HCT116 (cell line): ENCODE results near the gene ORMDL3. TPM values are rescaled to one million over a fixed set of nuclear protein-coding genes. Genes with fewer than 3 reads are reported as not detected.
"Not testable (repeated sequence)": the region's sequence is repeated elsewhere in the genome, so short reads cannot be mapped to it uniquely, and the experiment has no call there.

Source experiments
- ATAC-seq: fragments of 200-7000 bp; cut with Tn5 transposase; 2 replicates; pipeline ENCODE4 v1.9.1; 2020; ENCODE audit warnings: mild to moderate bottlenecking, moderate library complexity
- BruUV-seq: library from RNA; stranded (reverse); fragments of 400-500 nt; replicated peaks from 2 replicates; lab custom pipeline; 2021; lab: Mats Ljungman, UMichigan
- CTCF ChIA-PET: fragments of 300-600 bp; sonication (Branson Sonifier 250); formaldehyde crosslinking; loops from one replicate; lab custom pipeline; 2021; ENCODE audit warnings: antibody characterized with exemption; lab: Charles Lee
- POLR2A ChIA-PET: fragments of 300-600, 350-600 bp; sonication (Branson Sonifier 250); formaldehyde crosslinking; loops from one replicate; lab custom pipeline; 2021; ENCODE audit warnings: antibody characterized with exemption; lab: Charles Lee
- RAD21 ChIA-PET, 2 experiments: fragments of 300-600 bp; sonication (Branson Sonifier 250); formaldehyde crosslinking; loops; one replicate each; lab custom pipeline; 2023; ENCODE audit warnings: low total read pairs in 2 of 2; ENCODE audit not compliant: uncharacterized antibody in 2 of 2, unreplicated experiment in 2 of 2, low non-redundant PET in 1 of 2; lab: Charles Lee
- DNase-seq: peaks from one replicate; pipeline ENCODE4 v3.0.0-alpha.2; 2010; ENCODE audit warnings: low read depth, low spot score
- H2AFZ ChIP-seq: fragments of 200-600 bp; shearing (Covaris generic), sonication (generic); 2 replicates; pipeline ENCODE4 v1.6.1; 2017; ENCODE audit warnings: low read depth, mixed run types, mixed read lengths, antibody characterized with exemption, low read length; ENCODE audit not compliant: poor library complexity, severe bottlenecking
- H3K27ac ChIP-seq: 2 replicates; pipeline ENCODE4 v1.5.1; 2012; ENCODE audit warnings: low read depth, low read length
- H3K27me3 ChIP-seq: fragments of 200-600 bp; sonication (generic); 2 replicates; pipeline ENCODE4 v1.6.1; 2016; ENCODE audit warnings: mixed run types, low read length, mixed read lengths; ENCODE audit not compliant: insufficient read depth
- H3K36me3 ChIP-seq, 2 experiments: fragments of 200-500 bp in 1 of 2; fragments of 200-600 bp in 1 of 2; sonication (Bioruptor generic) in 1 of 2; sonication (generic) in 1 of 2; 2 replicates each; pipeline versions ENCODE4 v1.5.1 to v1.6.1; 2014 to 2016; ENCODE audit warnings: low read length in 2 of 2, inconsistent platforms in 1 of 2, mixed read lengths in 1 of 2, mixed run types in 1 of 2; ENCODE audit not compliant: insufficient read depth in 2 of 2, control insufficient read depth in 1 of 2
- H3K4me1 ChIP-seq, 2 experiments: fragments of 200-600 bp in 1 of 2; sonication (generic) in 1 of 2; 2 replicates each; pipeline versions ENCODE4 v1.5.1 to v1.6.1; 2012 to 2017; ENCODE audit warnings: low read length in 2 of 2, inconsistent platforms in 1 of 2, mild to moderate bottlenecking in 1 of 2, mixed read lengths in 1 of 2, mixed run types in 1 of 2, moderate library complexity in 1 of 2; ENCODE audit not compliant: insufficient read depth in 2 of 2, control insufficient read depth in 1 of 2
- H3K4me2 ChIP-seq: fragments of 200-600 bp; sonication (generic); 2 replicates; pipeline ENCODE4 v1.6.1; 2017; ENCODE audit warnings: mixed run types, low read length, mixed read lengths
- H3K4me3 ChIP-seq, 2 experiments: fragments of 200-600 bp in 1 of 2; sonication (generic) in 1 of 2; replicated peaks in 1 of 2; 2 replicates each; pipeline ENCODE4 v1.5.1; 2011 to 2016; ENCODE audit warnings: low read length in 2 of 2, control low read depth in 1 of 2, low read depth in 1 of 2, mild to moderate bottlenecking in 1 of 2, mixed read lengths in 1 of 2, mixed run types in 1 of 2
- H3K79me2 ChIP-seq: fragments of 200-600 bp; sonication (generic); 2 replicates; pipeline ENCODE4 v1.6.1; 2017; ENCODE audit warnings: mild to moderate bottlenecking, mixed run types, low read length, moderate library complexity, mixed read lengths; ENCODE audit not compliant: insufficient read depth
- H3K9ac ChIP-seq: fragments of 200-600 bp; sonication (generic); 2 replicates; pipeline ENCODE4 v1.6.1; 2016; ENCODE audit warnings: low read length, mixed read lengths
- H3K9me2 ChIP-seq: fragments of 200-600 bp; sonication (generic), shearing (Covaris generic); 2 replicates; pipeline ENCODE4 v1.6.1; 2017; ENCODE audit warnings: mixed run types, mild to moderate bottlenecking, moderate library complexity; ENCODE audit not compliant: insufficient read depth
- H3K9me3 ChIP-seq, 2 experiments: fragments of 200-500 bp in 1 of 2; fragments of 200-600 bp in 1 of 2; sonication (Bioruptor generic) in 1 of 2; sonication (generic) in 1 of 2; 2 replicates each; pipeline ENCODE4 v1.6.1; 2014 to 2017; ENCODE audit warnings: low read length in 2 of 2, mixed read lengths in 2 of 2, inconsistent platforms in 1 of 2, low read depth in 1 of 2, mild to moderate bottlenecking in 1 of 2, mixed run types in 1 of 2, moderate library complexity in 1 of 2; ENCODE audit not compliant: control insufficient read depth in 1 of 2, insufficient read depth in 1 of 2
- H4K20me1 ChIP-seq: fragments of 200-600 bp; sonication (generic), shearing (Covaris generic); 2 replicates; pipeline ENCODE4 v1.6.1; 2017; ENCODE audit warnings: mixed run types, mild to moderate bottlenecking, moderate library complexity; ENCODE audit not compliant: insufficient read depth
- ATF3 ChIP-seq: IDR thresholded peaks from 2 replicates; pipeline ENCODE4 v1.6.1; 2012
- CBX3 ChIP-seq: IDR thresholded peaks from 2 replicates; pipeline ENCODE4 v1.6.1; 2012; ENCODE audit warnings: low read depth
- ELF1 ChIP-seq: IDR thresholded peaks from 2 replicates; pipeline ENCODE4 v1.6.1; 2012; ENCODE audit warnings: low read depth, borderline replicate concordance
- EZH2 ChIP-seq: fragments of 200-600 bp; sonication (generic); IDR thresholded peaks from 2 replicates; pipeline ENCODE4 v1.6.1; 2017; ENCODE audit warnings: antibody characterized with exemption, mixed run types
- FOSL1 ChIP-seq: IDR thresholded peaks from 2 replicates; pipeline ENCODE4 v1.6.1; 2012; ENCODE audit warnings: low read depth
- JUND ChIP-seq: IDR thresholded peaks from 2 replicates; pipeline ENCODE4 v1.6.1; 2012
- MAX ChIP-seq: IDR thresholded peaks from 2 replicates; pipeline ENCODE4 v1.6.1; 2012
- POLR2A ChIP-seq: IDR thresholded peaks from 2 replicates; pipeline ENCODE4 v1.7.0; 2011; ENCODE audit warnings: borderline replicate concordance; ENCODE audit not compliant: insufficient read depth, insufficient read length; ENCODE audit errors: extremely low read depth
- POLR2AphosphoS5 ChIP-seq: IDR thresholded peaks from 2 replicates; pipeline ENCODE4 v1.6.1; 2011; ENCODE audit warnings: mild to moderate bottlenecking, low read depth, low read length, moderate library complexity
- SP1 ChIP-seq: IDR thresholded peaks from 2 replicates; pipeline ENCODE4 v1.6.1; 2012; ENCODE audit warnings: low read depth
- TCF7L2 ChIP-seq: IDR thresholded peaks from 2 replicates; pipeline ENCODE4 v1.7.0; 2011; ENCODE audit warnings: borderline replicate concordance, inconsistent platforms; ENCODE audit not compliant: insufficient read depth, insufficient read length; ENCODE audit errors: extremely low read depth
- ZFX ChIP-seq: fragments of 450-650 bp; IDR thresholded peaks from 2 replicates; pipeline ENCODE4 v1.6.1; 2017
- intact Hi-C: fragments of 100-400 bp; cut with micrococcal nuclease; formaldehyde crosslinking; loops from 2 replicates; pipeline ENCODE4 v1.10.0; 2022
- total RNA-seq: library from RNA; stranded (reverse); gene quantifications from one replicate; pipeline ENCODE4 v1.2.1, GENCODE V29; 2021; ENCODE audit not compliant: unreplicated experiment

Gene ORMDL3
- total RNA-seq, 1 experiment from 2014 or later = 46.9 TPM

- Histone ChIP-seq H3K9me3 (no peaks in the 10 kb centered on the region), H3K27me3 (no peaks in the 10 kb centered on the region), H3K79me2 (no peaks in the 10 kb centered on the region), H3K9ac (no peak overlapping the region), H3K4me2 (no peak overlapping the region), H3K4me3 (no peak overlapping the region), H4K20me1 (no peaks in the 10 kb centered on the region), H3K4me1 (no peaks in the 10 kb centered on the region), H3K36me3 (no peaks in the 10 kb centered on the region), H3K9me2 (no peaks in the 10 kb centered on the region), H2AFZ (no peak overlapping the region), H3K27ac (no peak overlapping the region)
- CTCF ChIA-PET = no interaction called here
- intact Hi-C loops = no loop called here
- DNase-seq (no peak), ATAC-seq (no peak)
- TF ChIP-seq ZFX (no peak), JUND (no peak), TCF7L2 (no peak), ELF1 (no peak)
- RAD21 ChIA-PET = no interaction called here
- BruUV-seq = no TSS peak
- POLR2A ChIA-PET = no interaction called here
Measured at GRCh38 chr17:39889200-39889599, 38.2 kb downstream of the ORMDL3 start.

- no peak overlapping the region for H3K4me3 ChIP-seq
- H3K9me3 ChIP-seq = no peaks in the 10 kb centered on the region
- no peak overlapping the region for H2AFZ ChIP-seq
- DNase-seq = no peak
- H3K27ac ChIP-seq = no peak overlapping the region
- ChIA-PET POLR2A (no interaction called here), CTCF (no interaction called here), RAD21 (no interaction called here)
- H4K20me1 ChIP-seq = no peaks in the 10 kb centered on the region
- intact Hi-C loops = no loop called here
- TF ChIP-seq JUND = no peak
- no peak for TF ChIP-seq ATF3
- no peak for TF ChIP-seq MAX
- no peak for TF ChIP-seq ELF1
- TF ChIP-seq SP1 = no peak
- TF ChIP-seq EZH2 = no peak
- no peak for TF ChIP-seq ZFX
- no peak for TF ChIP-seq CBX3
- no peak for TF ChIP-seq POLR2A
- no peak for TF ChIP-seq FOSL1
- TF ChIP-seq POLR2AphosphoS5 = no peak
- no peaks in the 10 kb centered on the region for H3K9me2 ChIP-seq
- H3K79me2 ChIP-seq = no peaks in the 10 kb centered on the region
- H3K4me1 ChIP-seq = no peaks in the 10 kb centered on the region
- H3K36me3 ChIP-seq = no peaks in the 10 kb centered on the region
- no peaks in the 10 kb centered on the region for H3K27me3 ChIP-seq
- no peak overlapping the region for H3K4me2 ChIP-seq
- BruUV-seq = no TSS peak
- no peak for ATAC-seq
- H3K9ac ChIP-seq = no peak overlapping the region
Measured at GRCh38 chr17:39887078-39887477, 40.3 kb downstream of the ORMDL3 start.

- intact Hi-C loops, ATAC-seq: not testable (repeated sequence)
Measured at GRCh38 chr17:39886102-39886501, 41.3 kb downstream of the ORMDL3 start.

More at GRCh38 chr17:39886102-39886501, 41.3 kb downstream of the ORMDL3 start:
- DNase-seq, H3K9me2 ChIP-seq, CTCF ChIA-PET, H3K9me3 ChIP-seq, RAD21 ChIA-PET, H2AFZ ChIP-seq, H4K20me1 ChIP-seq, H3K4me1 ChIP-seq, H3K9ac ChIP-seq, POLR2A ChIA-PET, H3K4me2 ChIP-seq, BruUV-seq, H3K27ac ChIP-seq, H3K4me3 ChIP-seq, H3K79me2 ChIP-seq, H3K36me3 ChIP-seq, H3K27me3 ChIP-seq: not testable (repeated sequence)
